ENCODE measurements around the gene CAD.

DNA sequence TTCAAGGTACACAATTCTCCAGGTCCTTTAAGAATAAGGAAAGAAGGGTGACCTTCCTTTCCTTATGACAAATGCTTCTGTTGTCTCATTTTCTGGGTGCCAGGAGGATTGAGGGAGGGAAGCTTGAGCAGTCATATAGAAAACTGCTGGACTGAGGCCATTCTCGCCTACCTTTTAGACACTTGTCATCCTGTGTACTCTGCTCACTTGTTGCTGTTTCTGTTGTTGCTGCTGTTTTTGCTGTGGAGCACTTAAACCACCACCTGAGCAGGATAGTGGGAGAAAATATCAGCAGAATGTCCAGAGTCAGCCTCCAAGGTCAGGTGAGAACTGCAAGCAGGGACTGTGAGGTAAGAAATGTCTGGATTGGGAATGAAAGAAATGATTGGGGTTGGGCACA is 60.8 kb downstream of the CAD start:
- TF ChIP-seq ZNF274 (IDR thresholded peaks at IDR 0.05; ENCODE audit: insufficient read depth, insufficient read length) (no peak), MAX (IDR thresholded peaks at IDR 0.05; ENCODE audit: low read depth, low read length) (no peak), TAF1 (IDR thresholded peaks at IDR 0.05; ENCODE audit: borderline replicate concordance, low read depth, low read length) (no peak), CHD2 (IDR thresholded peaks at IDR 0.05; ENCODE audit: borderline replicate concordance, low read depth, low read length) (no peak), MEF2A (IDR thresholded peaks at IDR 0.05; ENCODE audit: insufficient read depth, low read depth, low read length) (no peak), EZH2 (IDR thresholded peaks at IDR 0.05; ENCODE audit: borderline replicate concordance, control insufficient read depth, low read depth, low read length) (no peak), SREBF2 (IDR thresholded peaks at IDR 0.05; ENCODE audit: low read length) (no peak), TCF7 (IDR thresholded peaks at IDR 0.05; ENCODE audit: borderline replicate concordance) (no peak), YY1 (IDR thresholded peaks at IDR 0.05; ENCODE audit: low read depth, low read length) (no peak), MYC (IDR thresholded peaks at IDR 0.05; ENCODE audit: insufficient read depth, insufficient read length, insufficient replicate concordance, low read length, severe bottlenecking) (no peak), ATF7 (IDR thresholded peaks at IDR 0.05; ENCODE audit: low read depth) (no peak), GABPA (IDR thresholded peaks at IDR 0.05; ENCODE audit: low read depth) (no peak)
- TF ChIP-seq, protein P1, sequence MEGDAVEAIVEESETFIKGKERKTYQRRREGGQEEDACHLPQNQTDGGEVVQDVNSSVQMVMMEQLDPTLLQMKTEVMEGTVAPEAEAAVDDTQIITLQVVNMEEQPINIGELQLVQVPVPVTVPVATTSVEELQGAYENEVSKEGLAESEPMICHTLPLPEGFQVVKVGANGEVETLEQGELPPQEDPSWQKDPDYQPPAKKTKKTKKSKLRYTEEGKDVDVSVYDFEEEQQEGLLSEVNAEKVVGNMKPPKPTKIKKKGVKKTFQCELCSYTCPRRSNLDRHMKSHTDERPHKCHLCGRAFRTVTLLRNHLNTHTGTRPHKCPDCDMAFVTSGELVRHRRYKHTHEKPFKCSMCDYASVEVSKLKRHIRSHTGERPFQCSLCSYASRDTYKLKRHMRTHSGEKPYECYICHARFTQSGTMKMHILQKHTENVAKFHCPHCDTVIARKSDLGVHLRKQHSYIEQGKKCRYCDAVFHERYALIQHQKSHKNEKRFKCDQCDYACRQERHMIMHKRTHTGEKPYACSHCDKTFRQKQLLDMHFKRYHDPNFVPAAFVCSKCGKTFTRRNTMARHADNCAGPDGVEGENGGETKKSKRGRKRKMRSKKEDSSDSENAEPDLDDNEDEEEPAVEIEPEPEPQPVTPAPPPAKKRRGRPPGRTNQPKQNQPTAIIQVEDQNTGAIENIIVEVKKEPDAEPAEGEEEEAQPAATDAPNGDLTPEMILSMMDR (IDR thresholded peaks at IDR 0.05 in 2 of 3, conservative IDR thresholded peaks at IDR 0.05 in 1 of 3; ENCODE audit: control insufficient read depth in 2 of 3, extremely low read depth in 1 of 3, insufficient read depth in 1 of 3, low read depth in 3 of 3, low read length in 3 of 3): no peak

Data from GM12878 (cell line).